ENCODE measurements around the gene CEP164.
"Not testable (repeated sequence)": the region's sequence is repeated elsewhere in the genome, so short reads cannot be mapped to it uniquely, and the experiment has no call there.

The CEP164 gene

DNA sequence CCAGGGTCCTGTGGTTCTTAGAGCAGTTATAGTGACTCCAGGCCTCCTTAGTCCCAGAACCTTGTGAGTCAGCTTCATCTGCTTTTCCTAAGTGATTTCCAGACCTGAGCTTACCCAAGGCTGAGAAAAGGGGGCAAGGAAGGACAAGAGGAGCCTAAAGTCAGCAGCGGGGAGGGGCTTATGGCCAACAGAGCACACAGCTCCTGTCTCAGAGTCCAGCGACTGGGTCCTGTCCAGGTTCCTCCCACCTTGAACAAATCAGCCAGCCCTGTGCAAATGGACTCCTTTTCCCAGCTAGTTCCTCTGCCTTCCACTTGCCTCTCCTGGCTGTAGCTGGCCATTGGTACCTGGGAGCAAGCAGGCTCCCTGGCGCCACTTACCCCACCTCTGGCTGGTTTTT, 22.5 kb upstream of the CEP164 start:
- no peak for DNase-seq (ENCODE audit: low spot score)

DNA sequence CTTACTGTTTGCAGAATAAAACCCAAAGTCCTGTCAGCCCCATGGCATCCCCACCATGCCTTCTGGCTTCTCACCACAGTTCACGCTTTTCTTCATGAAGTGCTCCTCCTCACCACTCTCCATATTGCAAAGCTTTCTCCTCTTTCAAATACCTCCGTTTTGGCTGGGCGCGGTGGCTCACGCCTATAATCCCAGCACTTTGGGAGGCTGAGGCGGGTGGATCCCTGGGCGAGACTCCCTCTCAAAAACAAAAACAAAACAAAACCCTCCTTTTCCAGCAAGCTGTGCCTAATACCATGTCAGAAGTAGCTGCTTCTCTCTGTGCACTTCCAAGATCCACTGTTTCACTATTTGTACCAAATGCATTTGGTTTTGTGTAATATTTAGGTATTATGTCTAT, 18.3 kb upstream of the CEP164 start:
- DNase-seq (ENCODE audit: low spot score), result no peak

DNA sequence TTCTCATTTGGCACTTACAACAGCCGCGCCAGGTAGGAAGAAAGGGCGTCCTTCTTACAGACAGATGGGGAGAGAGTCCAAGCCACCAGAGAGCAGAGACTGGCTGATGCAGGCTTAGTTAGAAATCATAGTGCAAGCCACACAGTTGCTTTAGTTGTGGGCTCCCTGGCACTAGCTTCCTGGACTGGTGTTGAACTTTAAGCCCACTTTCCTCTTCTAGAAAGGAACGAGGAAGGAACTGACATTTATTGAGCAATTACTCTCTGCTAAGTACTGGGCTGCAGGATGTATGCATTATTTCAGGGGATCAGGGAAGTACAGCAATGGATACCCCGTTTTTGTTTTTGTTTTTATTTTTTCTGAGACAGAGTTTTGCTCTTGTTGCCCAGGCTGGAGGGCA, 14.6 kb upstream of the CEP164 start:
- DNase-seq (ENCODE audit: low spot score), result no peak

DNA sequence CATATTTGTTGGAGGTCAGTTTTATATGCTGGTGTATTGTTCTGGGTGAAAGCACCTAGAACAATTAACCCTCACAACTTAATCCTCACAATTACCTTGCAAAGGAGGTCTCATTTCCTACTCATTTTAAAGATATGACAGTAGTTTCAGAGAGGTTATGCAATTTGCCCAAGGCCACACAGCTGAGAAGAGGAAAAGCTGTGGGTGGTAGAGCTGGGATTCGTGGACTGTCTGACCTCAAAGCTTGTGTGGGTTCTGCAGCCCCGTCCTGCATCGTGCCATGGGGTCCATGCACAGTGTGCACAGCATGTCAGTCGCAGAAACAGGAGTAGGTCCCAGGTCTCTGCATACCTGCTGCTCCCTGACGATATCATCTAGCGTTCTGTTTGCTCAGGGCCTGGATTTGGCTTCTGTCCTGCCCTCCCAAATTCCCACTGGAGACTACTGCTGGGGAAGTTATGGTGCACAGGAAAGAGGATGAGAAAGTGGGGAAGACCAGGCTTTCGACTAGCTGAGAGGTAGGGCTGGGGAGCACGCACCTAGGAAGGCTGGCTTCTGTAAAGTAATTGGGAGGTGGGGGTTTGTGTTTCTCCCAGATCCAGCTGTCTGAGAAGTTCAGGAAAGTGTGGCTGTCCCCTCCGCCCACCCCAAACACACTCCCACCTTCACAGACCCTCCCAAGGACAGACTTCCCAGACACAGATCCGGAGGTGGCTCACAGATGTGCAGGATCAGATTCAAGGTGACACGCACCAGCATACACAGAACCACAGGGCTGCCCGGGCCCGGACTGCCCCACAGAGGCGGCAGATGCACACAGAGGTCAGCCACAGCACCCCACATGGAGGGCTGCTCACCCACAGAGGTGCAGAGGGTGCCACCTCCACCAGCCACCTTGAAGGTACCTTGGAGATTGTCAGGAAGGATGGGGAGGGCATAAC, 13.6 kb upstream of the CEP164 start:
- DNase-seq (ENCODE audit: low spot score), result no peak

DNA sequence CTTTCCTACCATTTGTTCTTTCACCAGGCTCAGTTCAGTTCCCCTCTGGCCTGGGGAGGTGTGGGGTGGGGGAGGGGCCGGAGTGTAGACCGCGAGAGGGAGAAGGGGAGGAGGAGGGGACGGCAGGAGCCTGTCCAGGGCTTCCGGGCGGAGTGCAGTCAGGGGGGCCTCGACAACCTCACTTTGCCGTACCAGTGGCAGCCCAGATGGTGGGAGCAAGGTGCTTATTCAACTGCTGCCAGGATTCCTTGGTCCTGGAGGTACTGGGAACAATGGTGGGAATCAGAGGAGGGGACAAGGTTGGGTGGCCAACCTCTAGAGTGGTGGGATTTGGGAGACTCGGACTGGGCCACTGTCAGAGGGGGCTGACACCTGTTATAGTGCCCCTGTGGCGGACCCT, 12.8 kb upstream of the CEP164 start:
- DNase-seq (ENCODE audit: low spot score), result peak; percentile 19

DNA sequence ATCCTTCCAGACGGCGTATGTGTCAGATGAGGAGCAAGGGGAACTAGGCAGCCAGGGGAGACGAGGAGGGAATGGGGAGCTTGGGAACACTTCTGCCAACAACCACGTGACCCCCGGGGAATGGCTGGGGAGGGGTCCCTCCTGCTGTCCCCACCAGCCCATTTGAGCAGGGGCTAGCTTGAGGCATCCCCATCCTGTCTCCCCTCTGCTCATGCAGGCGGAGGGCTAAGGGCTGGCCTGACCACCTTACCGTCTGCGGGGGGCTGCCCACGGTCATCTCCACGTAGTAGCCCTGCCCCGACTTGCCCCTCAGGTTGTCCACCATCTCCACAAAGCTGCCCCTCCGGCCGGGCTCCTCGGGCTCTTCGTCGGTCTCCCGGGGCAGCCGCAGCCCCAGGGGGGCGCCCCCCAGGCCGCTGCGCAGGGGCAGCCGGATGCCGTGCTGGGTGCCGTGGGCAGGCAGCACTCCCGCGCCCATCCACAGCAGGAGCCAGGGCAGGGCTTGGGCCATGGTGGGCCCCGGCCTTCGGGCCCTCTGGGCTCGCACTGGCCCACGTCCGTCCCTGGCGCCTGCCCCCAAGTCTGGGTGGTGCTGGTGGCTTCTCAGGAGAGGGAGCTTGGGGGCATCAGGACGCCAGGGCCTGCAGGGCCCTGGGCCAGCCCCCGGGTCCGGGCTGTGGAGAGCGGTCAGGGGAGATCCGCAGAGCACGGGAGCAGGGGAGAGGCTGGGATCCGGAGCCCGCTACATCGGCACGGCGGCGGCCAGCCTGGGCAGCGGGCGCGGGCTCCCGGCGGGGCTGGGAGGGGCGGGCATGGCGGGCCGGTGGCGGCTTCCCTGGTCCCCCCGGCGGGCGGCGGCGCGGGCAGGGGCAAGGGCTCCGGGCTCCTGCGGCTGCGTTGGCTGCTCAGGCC, 12.1 kb upstream of the CEP164 start:
- DNase-seq (ENCODE audit: low spot score), result peak; percentile 51

DNA sequence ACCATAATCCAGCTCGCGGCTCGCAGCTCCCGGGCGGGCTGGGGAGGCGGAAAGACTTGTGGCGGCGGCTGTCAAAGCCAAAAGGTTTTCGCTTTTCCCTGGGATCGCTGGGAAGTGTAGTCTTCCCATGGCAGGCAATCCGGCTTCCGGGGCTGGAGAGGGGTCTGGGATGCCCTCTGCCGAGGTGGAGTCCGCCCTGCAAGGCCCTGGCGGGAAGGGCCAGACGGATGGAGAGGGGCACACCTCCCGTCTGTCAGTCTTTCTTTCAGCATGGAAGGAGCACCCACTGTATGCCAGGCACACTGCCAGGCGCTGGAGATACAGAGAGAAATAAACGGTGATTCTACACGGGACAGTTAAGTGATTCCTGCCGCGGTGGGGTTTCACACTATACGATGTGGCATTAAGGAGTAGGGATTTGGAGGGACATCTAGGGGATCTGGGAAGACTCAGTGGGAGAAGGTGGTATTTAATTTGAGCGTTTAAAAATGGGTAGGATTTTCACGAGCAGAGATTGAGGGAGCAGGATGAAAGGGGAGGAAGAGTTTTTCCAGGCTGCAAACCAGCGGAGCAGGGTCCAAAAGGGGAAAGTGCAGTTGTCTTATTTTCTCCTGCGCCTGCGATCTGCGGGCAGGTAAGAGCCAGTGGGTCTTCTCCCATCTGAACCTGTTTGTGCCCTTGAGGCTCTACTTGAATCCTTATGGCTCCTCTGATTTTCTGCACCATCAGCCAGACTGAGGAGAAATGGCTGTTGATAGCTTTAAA, 11.3 kb upstream of the CEP164 start, which contains the start of gene BACE1:
TSS of gene BACE1 (minus strand) at position 60 of the 765 bp plus-strand sequence. CDS start 461 bp downstream, outside the sequence.
- DNase-seq (ENCODE audit: low spot score), result peak; percentile 90

DNA sequence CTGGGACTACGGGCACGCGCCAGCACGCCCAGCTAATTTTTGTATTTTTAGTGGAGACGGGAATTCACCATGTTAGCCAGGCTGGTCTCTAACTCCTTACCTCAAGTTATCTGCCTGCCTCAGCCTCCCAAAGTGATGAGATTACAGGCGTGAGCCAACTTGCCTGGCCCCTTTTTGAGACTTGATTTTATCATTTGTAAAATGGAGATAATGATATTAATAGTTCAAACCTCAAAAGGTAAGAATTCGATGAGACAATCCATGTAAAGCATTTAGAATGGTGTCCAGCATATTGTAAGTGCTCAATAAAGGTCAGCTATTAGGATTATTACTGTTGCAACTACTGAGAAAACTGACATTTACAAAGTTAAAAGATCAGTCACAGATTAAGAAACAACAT, 8.9 kb upstream of the CEP164 start:
- DNase-seq (ENCODE audit: low spot score), result no peak

DNA sequence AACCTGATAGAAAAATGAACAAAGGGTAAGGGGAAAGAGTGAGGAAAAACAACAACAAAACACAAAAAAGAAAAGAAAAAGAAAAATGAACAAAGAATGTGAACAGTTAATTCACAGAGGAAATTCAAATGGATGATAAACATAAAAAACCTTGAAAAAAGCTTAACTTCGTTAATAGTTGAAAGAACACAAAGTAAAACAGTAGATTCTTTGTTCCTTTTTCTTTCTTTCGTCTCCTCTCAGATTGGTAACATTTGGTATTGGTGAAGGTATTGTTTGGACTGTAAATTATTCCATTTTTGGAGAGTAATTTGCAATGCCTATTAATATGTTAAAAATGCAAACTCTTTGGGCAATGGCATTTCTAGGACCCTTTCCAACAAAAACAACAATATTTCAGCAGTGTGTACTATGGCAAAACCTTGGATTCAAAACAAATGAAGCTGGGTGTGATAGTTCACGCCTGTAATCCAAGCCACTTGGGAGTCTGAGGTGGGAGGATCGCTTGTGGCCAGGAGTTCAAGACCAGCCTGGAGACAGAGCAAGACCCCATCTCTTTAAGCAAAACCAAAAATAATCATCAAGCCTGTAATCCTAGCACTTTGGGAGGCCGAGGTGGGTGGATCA, 8.3 kb upstream of the CEP164 start:
- peak; percentile 27 for DNase-seq (ENCODE audit: low spot score)

DNA sequence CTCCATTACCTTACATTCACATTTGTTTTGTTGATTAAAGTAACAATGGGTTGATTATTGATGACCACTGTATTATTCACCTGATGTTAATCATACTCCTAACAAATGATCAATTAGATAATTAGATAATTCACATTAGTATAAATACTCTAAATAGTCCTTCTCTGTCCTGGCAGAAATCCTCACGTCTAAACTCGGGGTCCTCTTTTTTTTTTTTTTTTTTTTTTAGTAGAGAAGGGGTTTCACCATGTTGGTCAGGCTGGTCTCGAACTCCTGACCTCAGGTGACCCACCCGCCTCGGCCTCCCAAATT, 443 bp upstream of the CEP164 start:
- not testable (repeated sequence) for DNase-seq (ENCODE audit: low spot score)

DNA sequence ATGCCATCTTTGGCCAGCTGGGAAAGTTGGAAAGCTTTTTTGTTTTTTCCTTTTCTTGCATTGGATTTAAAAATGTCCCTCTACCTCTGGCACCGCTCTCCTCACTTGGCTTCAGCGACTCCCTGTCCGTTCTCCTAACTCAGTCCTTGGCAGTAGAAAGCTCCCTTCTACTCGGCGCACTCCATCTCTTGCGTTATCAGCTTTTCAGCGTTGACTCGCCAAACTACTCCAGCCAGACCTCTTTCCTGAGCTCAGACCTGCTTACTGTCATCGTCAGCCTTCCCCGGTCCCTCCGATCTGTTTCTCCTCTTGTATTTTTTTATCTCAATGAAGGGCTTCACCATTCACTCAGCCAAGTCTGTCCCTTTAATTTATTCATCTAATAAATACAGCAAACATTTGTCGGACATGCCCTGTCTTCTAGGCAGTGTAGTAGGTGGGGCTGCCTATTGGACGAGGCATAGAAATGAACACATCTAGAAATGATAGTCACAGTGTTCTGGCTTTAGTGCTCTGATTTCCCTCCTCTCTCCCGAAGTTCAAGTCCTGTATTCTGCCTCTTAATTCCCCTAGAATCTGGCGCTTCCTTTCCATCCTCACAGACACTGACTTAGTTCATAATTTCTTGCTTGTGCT, 839 bp downstream of the CEP164 start:
- DNase-seq (ENCODE audit: low spot score), result peak; percentile 43

DNA sequence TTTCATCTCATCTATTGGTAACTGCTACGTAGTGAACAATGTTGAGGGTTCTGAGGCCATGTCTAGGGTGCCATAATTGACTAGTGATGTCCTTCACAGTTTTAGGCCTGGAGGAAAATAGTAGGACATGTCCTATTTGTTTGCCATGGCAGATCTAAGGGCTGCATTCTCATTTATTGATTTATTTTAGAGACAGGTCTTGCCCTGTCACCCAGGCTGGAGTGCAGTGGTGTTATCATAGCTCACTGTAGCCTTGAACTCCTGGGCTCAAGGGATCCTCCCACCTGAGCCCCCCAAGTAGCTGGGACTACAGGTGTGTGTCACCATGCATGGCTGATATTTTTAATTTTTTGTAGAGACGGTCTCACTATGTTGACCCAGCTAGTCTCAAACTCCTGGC, 5.2 kb downstream of the CEP164 start:
- no peak for DNase-seq (ENCODE audit: low spot score)

DNA sequence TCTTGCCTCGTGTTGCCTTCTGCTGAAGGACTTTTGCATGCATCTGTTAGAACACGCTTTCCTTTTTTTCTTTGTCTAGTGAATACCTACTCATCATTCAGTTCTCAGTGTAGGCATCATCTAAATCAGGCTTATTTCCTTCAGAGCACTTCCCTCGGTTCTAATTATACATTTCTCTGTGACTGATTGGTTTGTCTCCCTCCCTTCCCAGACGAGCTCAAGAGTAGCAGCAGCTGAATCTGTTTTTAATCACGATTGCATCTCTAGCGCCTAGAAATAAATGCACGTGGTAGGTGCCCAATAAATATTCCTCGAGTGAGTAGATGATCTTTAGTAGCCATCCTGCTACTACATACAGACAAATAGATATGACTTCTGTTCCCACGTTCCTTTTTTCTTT, 6.3 kb downstream of the CEP164 start:
- DNase-seq (ENCODE audit: low spot score), result no peak

DNA sequence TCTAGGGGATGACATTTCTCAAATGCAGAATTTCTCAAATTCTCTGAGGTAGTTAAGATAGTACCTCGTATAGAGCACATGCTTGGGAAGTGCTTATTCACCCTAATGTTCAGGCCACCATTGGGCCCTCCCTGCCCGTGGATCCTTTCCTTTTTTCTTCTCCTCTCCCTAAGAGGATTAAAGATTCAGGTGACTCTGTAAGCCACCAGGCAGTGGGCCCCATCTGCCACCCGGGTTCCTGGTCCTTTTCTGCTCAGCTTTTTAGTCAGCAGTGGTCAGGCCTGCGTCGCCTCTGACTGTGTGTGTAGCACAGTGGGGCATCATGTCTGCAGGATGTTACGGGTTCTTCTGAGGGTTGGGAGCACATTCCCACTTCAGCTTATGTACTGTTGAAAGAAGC, 7.2 kb downstream of the CEP164 start:
- DNase-seq (ENCODE audit: low spot score), result no peak

DNA sequence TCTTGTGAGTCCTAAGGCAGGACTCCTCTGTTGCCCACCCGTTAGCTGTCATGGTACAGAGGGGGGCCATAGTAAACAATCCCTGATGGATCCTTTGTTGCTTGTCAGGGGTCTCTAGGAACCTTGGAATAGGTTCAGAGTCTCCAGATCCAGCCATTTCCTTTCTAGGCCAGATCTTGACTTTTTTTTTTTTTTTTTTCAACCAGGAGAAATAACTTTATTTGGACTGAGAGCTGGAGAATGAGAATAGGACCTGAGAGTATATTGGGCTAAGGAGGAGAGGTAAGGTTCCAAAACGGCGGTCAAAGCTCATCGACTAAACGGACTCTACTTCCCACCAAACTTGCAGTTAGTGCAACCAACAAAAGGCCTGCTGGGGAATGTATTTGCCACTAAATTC, 7.7 kb downstream of the CEP164 start:
- DNase-seq (ENCODE audit: low spot score), result no peak

DNA sequence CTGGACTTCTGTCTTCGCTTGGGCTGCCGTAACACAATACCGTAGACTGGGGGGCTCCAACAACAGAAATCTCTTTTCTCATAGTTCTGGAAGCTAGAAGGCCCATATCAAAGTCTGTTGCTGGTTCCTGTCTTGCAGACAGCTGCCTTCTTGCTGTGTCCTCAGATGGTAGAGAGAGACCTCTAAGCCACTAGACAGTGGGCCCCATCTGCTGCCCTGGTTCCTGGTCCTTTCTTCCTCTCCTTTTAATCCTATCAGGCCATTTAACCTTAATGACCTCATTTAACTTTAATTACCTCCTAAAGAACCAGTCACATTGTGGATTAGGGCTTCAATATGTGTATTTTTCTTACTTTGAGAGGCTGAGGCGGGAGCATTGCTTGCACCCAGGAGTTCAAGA, 9.4 kb downstream of the CEP164 start:
- DNase-seq (ENCODE audit: low spot score), result no peak

DNA sequence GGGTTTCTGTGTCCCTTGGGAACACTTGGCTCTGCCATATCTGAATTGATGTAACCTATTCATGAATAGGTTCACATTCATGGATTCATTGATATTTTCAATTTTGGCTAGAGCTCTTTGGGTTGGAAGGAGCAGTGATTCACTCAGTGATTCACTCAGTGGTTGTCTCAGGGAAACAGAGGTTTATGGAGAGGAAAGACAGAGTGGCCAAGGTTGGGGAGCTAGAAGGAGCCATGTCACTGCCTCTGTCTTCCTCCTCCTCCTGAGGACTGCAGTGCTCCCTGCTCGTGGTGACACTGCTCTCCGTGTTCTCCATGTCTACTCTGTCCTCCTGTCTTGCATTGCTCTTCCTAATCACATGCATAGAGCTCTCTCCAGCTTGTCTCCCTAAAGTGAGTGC, 17.4 kb downstream of the CEP164 start:
- DNase-seq (ENCODE audit: low spot score), result no peak

DNA sequence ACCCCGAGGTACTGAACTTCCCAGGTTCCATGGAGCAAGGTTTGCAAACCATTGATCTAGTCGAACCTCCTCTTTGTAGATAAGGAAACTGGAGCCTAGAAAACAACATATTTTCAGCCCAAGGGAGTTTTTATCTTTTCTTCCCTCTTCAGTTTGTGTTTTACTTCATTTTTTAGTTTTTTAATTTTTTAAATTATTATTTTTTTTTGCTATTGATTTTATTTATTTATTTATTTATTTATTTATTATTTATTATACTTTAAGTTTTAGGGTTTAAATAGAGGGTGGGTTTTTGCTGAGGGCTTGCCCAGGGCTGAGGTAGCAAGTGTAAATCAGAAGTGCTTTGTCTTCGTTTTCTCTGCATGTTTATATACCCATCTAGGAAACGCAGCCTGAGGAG, 26.9 kb downstream of the CEP164 start:
- DNase-seq (ENCODE audit: low spot score), result no peak

DNA sequence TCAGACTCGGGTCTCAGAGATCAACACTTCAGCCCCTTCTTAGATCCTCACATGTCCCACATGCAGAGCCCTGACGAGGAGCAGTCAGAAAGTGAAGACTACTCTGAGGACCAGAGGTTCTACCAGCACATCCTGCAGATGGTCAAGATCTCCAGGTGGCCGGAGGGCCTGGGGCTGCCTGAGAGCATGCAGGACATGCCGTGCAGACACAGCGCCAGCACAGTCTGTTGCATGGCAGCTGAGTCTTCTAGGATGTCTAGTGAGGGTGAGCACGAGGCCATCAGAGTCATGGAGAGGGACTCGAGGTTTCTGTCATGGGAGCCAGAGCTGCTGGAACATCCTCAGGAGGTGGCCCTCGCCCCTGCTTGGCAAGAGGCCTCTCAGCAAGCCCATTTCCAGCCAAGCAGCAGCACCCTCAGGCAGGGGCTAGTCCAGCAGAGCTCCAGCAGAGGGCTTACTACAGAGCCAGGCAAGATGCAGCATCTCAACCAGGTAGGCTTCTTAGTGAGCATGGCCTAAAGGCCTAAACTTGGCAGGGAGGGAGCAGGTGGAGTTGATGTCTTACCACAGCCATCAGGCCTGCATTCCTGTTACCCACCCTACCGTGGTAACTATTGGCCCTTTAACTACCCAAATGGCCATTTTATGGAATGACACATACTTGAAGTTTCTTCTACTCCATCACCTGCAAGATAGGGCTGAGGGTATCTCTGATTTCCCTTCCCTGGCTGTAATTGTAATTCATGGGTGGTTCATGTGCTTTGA, 28.7 kb downstream of the CEP164 start:
- no peak for DNase-seq (ENCODE audit: low spot score)

DNA sequence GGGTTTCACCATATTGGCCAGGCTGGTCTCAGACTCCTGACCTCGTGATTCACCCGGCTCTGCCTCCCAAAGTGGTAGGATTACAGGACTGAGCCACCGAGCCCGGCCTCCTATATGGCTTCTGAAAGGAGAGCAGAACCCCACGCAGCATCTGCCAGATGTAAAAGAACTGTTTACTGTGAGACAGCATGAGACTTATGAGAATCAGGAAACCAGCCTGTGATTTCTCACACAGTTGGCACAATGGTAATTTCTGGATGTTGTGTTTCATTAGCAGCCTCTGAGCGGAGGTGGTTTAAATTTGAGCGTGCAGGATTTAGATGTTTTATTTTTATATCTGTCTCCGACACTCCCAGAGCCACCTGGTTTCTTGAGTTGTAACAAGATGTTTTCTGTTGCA, 33.8 kb downstream of the CEP164 start:
- no peak for DNase-seq (ENCODE audit: low spot score)

DNA sequence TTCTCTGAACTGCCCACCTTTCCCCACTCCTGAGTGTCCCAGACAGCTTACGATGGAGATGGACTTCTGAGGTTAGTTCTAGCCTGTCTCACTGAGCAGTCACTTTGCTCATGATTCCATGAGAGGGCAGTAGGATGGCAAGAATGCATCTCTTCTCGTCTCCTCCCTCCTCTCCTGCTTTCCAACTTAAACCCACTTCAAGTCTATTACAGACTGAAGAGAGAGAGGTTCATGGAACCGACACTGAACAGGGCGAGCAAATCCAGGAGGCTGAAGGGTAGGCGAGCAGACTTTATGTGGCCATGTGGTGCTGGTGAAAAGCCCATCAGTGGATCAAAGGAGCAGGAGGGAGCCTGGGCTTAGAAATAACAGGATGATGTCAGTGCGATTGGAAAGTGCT, 38.6 kb downstream of the CEP164 start:
- DNase-seq (ENCODE audit: low spot score), result no peak
